ENCODE data around the gene DOCK4.
A peak's percentile ranks its signal among the peaks of the same experiment; 100 is the strongest.

DNA sequence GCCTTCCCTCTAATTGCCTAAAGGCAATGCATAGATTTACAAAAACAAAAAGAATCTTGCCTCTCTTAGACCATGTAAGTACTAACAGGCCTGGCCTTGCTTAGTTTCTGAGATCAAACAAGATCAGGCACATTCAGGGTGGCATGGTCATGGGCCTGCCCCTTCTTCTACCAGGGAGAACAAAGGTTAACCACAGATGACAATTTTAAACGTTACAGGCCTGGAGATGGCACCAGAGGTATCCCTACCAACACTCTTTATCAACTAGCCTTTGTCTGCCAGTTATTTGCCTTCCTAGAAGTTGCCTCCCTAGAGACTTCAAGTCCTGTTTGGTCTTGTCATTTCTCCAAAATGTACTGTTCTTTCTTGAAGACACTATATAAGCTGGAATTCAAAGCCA is 252.6 kb downstream of the DOCK4 start:
- TF ChIP-seq YY1 (IDR thresholded peaks at IDR 0.05) (no peak), REST (IDR thresholded peaks at IDR 0.05) (no peak), RAD21 (IDR thresholded peaks at IDR 0.05) (peak; percentile 90 to 96), CTCF (IDR thresholded peaks at IDR 0.05; ENCODE audit: low read depth, low read length, missing input control) (peak; percentile 52), RXRA (IDR thresholded peaks at IDR 0.05) (peak; percentile 72 to 81), HNF4A (conservative IDR thresholded peaks at IDR 0.05) (peak; percentile 85 to 88), FOXA1 (IDR thresholded peaks at IDR 0.05) (no peak)

All from liver (tissue), 3 donors.